Stimulated activated CD8-positive, alpha-beta memory T cell treated with anti-CD3 and anti-CD28 coated beads, Interleukin-4, amount 100 ng/mL, for 1 hour (primary cell): ENCODE results near the gene TP53I3.
"Not testable (repeated sequence)": the region's sequence is repeated elsewhere in the genome, so short reads cannot be mapped to it uniquely, and the experiment has no call there.

ENCODE experiments used
- DNase-seq, 2 donors: peaks; one replicate each; pipeline ENCODE4 v3.0.0-alpha.2; 2020; ENCODE audit warnings: low read depth in 2 of 2, low spot score in 1 of 2

Gene TP53I3

DNA sequence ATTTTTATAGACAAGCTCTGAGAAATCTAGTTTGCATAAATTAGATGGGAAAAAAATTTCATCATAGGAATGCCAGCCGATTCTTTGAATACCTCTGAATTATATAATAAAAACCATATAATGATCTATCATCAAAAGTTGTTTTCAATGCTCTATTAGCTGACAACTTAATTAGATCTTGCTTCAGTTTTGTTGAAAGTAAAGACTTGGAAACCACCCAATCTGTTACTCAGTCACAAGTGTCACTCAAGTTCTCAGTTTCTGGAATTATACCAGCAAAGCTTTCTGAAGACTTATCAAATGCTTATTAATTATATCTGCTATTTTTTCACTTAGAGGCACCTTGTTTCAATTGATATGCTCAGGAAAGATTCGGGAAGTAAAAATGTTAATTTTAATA is 17.4 kb upstream of the TP53I3 start:
- no peak for DNase-seq

DNA sequence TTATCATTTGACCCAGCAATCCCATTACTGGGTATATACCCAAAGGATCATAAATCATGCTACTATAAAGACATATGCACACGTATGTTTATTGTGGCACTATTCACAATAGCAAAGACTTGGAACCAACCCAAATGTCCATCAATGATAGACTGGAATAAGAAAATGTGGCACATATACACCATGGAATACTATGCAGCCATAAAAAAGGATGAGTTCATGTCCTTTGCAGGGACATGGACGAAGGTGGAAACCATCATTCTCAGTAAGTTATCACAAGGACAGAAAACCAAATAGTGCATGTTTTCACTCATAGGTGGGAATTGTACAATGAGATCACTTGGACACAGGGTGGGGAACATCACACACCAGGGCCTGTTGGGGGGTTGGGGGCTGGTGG is 16.1 kb upstream of the TP53I3 start:
- not testable (repeated sequence) for DNase-seq

DNA sequence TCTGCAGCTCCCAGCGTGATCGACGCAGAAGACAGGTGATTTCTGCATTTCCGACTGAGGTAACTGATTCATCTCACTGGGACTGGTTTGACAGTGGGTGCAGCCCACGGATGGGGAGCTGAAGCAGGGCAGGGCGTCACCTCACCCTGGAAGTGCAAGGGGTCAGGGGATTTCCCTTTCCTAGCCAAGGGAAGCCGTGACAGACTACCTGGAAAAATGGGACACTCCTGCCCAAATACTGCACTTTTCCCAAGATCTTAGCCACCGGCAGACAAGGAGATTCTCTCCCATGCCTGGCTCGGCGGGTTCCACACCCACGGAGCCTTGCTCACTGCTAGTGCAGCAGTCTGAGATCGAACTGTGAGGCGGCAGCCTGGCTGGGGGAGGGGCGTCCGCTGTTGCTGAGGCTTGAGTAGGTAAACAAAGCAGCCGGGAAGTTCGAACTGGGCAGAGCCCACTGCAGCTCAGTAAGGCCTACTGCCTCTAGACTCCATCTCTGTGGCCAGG is 10.6 kb upstream of the TP53I3 start:
- not testable (repeated sequence) for DNase-seq

DNA sequence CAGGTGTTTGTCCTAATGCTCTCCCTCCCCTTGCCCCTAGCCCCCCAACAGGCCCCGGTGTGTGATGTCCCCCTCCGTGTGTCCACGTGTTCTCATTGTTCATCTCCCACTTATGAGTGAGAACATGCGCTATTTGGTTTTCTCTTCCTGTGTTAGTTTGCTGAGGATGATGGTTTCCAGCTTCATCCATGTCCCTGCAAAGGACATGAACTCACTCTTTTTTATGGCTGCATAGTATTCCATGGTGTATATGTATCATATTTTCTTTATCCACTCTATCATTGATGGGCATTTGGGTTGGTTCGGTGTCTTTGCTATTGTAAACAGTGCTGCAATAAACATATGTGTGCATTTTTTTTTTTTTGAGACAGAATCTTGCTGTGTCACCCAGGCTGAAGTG is 8.6 kb upstream of the TP53I3 start:
- DNase-seq, result not testable (repeated sequence)

DNA sequence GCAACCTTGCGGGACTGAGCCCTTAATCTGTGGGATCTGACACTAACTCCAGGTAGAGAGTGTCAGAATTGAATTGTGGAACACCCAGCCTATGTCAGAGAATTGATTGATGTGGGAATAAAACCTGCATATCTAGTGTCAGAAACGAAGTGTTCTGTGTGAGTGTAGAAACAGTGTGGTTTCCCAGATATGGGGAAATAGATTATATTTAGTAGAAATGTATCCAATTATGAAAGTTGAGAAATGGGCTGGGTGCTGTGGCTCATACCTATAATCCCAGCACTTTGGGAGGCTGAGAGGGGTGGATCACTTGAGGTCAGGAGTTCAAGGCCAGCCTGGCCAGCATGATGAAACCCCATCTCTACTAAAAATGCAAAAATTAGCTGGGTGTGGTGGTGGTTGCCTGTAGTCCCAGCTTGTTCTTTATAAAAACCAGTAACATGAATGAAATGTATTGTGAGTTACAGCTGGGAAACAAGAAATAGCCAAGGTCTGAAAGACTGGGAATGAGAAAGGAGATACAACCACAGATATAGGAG is 4.3 kb upstream of the TP53I3 start:
- DNase-seq, result no peak

DNA sequence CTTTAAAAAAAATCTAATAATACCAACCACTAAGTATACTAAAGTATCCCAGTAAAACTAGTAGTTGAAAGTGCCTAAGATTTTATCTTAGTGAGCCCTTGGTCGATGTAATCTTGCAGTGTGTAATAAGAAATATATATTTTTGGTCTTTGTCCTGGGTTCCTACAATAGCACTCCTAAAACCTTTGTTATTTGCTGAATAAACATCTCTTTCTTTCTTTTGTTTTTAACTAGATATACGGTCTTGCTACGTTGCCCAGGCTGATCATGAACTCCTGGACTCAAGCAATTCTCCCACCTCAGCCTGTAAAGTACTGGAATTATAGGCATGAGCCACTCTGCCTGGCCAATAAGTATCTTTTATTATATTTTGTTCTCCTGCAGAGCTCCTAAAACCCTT is 2.4 kb upstream of the TP53I3 start:
- no peak for DNase-seq

DNA sequence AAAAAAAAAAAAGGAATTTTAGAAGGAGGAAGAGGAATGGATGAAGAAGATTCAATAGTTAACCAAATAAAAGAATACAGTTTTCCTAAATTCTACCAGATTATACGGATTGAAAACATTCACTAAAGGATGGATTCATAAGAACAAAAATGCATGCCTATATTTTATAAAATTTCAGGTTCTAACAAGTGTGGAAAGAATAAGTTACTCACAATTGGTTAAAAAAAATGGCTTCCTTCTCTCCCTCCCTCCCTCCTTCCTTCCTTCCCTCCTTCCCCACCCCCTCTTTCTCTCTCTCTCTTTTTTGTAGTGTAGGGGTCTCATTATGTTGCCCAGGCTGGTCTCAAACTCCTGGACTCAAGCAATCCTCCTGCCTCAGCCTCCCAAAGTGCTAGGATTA is 1.6 kb upstream of the TP53I3 start:
- no peak for DNase-seq

DNA sequence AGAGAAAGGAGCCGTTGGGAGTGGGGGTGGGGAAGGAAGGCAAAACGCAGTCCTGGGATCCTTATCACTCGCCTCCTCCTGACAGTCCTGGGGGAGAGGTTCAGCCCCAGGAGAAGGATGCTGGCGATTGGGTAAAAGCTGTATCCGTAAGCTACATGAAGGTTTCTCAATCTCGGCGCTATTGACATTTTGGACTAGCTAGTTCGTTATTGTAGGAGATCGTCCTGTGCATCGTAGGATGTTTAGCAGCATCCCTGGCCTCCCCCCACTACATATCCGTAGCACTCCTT is 511 bp upstream of the TP53I3 start:
- DNase-seq, result no peak

DNA sequence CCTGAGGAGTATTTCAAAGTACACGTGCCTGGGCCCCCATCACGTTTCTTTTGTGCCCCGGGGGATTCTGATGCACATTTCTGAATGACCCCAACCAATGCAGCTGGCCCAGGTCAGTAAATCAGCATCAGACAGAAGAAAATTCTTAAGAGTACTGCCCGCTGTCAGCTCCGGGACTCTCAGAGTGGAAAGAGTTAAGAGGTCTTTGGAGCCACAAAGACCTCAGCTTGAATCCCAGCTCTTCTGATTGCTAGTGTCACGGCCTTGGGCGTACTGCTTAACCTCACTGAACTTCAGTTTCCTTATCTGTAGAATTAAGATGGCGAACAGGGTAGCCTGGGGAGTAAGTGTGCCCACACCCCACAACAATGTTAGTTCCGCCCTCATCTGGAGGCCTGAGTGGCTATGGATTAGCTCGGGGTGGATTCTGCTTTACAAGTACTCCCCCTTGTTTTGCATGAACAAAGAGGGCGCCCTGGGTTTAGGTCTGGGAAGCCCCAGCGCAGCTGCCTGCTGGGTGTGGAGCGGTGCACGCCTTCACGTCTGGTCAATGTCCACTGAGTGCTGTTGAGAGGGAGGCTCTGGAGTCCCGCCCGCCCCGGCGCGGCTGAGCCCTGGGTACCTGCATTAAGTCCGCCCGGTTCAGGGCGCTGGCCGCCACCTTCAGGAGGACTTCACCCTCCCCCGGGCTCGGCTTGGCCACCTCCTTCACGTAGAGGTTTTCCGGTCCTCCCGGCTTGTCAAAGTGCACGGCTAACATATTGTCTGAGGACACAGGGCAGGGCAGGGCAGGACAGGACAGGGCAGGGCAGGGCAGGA is 858 bp downstream of the TP53I3 start:
- no peak for DNase-seq

DNA sequence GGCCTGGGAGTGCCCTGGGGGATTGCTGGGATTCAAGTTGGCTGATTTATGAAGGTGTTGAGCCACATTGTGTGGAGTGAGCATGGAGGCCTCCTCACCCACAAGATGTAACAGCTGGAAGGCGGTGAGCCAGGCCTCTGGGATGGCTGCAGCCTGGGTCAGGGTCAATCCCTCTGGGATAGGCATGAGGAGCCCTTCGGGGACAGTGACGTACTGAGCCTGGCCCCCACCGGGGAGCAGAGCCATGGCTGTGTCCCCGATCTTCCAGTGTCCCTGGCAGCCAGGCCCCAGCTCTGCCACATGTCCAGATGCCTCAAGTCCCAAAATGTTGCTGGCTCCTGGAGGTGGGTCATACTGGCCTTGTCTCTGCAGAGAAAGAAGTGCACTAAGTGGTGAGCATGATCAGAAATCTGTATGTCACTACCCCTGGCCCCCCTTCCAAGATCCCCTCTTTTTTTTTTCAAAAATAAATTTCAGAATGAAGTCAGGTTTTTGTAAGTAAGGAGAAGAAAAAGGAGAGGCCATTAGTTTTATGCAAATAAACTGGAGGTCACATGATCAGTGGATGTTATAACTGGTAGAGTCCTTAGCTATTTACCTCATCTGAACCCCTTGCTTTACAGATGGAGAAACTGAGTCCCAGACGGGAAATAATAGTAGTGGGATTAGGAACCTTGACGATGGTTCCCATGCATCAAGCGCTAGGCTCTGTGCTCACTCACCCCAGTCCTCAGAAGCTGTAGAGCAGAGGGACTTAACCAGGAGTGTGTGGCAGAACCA is 1.7 kb downstream of the TP53I3 start:
- DNase-seq, result no peak

DNA sequence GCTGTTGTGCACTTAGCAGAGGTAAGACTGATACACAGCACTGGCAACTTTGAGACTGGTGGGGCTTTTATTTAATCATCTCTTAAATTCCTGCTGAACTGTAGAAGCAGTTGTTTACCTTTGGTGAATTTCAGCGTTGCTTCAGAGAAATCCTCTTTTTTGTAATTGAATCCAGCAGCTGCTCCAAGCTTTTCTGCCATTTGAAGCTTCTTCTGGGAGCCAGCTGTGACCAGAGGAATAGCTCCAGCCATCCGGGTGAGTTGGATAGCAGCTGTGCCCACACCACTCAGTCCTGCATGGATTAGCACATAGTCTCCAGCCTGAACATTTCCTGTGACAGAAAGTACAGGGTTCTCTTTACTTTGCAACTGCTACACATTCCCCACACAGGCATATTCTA is 3.9 kb downstream of the TP53I3 start:
- no peak for DNase-seq

DNA sequence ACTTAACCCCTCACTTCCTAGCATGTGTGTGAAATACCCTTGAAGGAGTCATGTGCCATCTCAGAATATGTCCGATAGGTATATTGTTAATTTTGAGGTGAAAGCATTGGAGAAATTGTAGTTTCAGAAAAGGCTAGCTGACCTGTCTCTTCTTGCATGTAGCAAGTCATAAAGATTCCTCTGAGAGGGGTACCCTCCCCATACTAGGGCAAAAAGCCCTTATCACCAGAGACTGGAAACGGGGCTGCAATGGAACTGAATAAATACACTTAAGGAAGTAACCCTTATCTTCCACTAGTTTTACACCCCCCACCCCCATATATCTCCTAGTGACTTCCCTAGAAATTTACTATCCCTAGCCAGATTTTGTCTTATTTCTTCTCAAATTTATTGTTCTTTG is 6.8 kb downstream of the TP53I3 start:
- DNase-seq, result no peak

DNA sequence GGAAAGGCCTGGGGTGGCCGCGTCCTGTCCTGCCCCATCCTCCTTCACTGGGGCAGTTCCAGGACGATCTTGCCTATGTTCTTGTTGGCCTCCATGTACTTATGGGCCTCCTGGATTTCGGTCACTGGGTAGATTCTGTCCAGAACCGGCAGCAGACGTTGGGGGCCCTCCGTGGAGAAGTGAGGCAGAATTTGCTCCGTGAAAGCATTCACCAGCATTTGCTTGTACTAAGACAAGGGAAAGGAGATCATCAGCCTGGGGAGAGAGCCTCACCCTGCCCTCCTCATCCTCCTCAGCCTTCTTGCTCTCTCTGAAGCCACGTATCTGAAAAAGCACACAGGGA is 7.1 kb downstream of the TP53I3 start:
- DNase-seq, result no peak

DNA sequence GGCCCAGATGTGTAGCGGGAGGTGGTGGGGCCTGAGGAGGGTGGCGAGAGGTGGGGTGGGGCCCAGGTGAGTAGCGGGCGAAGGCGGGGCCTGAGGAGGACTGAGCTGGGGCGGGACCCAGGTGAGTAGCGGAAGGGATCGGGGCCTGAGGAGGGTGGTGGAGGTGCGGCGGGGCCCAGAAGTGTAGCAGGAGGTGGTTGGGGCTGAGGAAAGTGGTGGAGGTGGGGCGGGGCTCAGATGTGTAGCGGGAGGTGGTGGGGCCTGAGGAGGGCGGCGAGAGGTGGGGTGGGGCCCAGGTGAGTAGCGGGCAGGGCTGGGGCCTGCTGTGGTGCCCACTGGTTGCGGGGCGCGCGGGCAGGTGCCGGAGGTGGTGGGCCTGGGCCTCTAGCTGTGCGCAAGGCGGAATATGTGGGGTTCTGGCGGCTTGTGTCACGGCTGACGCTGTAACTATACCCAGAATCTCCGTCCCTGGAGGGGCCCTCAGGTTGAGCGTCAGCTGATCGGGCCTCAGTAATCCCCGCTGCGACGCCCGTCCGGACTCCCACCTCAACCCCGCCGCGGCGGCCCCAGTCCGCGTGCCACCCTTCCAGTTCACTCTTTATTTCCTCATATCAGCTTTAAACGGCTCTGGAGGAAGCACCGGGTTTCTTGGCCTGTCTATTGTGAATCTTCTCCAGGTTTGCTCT is 7.6 kb downstream of the TP53I3 start:
- no peak for DNase-seq

DNA sequence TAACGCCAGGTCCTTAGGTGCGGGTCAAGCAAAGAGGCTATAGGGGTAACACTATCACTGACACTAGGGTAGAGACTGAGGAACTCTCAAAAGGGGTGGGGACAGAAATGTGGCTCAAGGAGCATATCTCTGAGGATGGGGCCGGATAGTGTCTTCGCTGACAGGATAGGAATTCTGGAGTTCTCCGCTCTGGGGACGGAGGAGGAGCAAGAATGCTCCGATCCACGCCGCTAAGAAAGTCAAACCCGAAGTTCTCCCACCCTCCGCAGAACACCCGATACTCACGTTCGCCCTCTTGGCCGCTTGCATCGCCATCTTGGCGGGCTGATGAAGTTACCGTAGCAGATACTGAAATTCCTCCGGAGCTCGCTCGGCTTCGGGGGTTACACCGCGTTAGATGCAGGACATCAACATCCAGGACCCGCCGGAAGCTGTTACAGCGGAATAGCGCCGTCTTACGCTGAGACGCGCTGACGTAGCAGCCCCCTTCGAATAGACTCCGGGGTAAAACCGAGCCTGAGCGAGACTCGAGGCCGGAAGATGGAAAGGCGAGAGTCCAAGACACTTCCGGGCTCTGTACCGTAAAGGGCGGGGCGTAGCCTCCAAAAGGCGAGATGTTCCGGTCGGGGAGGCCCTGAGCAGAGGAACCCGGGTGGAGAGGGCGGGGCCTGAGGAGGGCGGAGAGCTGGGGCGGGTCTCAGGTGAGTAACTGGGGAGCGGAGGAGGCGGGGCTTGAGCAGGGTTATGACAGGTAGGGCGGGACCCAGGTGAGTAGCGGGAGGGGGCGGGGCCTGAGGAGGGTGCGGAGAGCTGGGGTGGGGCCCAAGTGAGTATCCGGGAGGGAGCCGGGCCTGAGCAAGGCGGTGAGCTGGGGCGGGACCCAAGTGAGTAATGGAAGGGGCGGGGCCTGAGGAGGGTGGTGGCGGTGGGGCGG is 8.5 kb downstream of the TP53I3 start, which contains the start of gene SF3B6:
Gene SF3B6, minus strand, starts transcription at position 412 of the 934 bp plus-strand sequence. Its CDS starts 97 bp downstream, at position 315.
- DNase-seq, result peak; percentile 97 to 99

DNA sequence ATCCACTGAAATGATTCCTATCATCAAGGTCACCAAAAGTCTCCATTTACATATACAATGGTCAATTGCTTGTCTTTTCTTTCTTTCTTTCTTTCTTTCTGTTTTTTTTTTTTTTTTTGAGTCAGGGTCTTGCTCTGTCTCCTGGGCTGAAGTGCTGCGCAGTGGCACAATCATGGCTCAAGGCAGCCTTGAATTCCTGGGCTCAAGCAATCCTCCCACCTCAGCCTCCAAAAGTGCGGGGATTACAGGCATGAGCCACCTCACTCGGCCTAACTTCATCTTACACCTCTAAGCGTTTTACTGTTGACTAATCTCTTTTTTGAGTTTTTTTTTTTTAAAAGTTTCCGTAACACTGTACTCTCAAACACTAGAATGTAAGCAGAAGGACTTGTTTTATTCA is 9.4 kb downstream of the TP53I3 start:
- DNase-seq, result no peak

DNA sequence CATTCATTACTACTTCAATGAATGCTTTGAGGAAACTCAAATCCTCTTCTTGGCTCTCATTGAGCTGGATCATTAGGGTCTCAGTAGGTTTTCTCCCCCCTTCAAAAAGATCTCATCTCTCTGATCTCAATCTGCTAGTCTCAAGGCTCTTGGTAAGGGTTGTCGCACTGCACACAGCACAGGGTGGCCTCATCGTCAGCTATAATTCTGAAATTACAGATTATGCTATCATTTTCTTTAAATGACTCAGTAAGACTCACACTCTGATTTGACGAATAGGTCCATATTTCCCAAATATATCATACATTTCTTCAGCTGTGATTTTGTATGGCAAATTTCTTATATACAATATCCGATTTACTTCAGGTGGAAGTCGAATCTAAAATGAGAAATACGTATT is 10.8 kb downstream of the TP53I3 start:
- DNase-seq, result no peak

DNA sequence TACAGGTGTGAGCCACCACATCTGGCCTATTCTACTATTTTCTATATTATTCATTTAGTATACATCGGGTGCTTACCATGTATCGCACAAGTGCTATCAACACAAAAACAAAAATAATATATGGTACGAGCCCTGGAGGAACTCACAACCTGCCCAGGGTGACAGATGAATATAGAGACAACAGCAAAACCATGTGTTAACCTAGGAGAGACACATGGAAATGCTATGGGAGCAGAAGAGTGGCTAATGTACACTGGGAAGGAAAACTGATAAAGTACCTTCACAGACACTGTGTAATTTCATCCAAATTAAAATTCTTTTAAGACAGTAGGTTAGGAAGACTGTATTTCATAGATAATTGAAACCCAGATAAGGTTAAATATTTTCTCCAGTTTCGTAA is 12.4 kb downstream of the TP53I3 start:
- DNase-seq, result no peak

DNA sequence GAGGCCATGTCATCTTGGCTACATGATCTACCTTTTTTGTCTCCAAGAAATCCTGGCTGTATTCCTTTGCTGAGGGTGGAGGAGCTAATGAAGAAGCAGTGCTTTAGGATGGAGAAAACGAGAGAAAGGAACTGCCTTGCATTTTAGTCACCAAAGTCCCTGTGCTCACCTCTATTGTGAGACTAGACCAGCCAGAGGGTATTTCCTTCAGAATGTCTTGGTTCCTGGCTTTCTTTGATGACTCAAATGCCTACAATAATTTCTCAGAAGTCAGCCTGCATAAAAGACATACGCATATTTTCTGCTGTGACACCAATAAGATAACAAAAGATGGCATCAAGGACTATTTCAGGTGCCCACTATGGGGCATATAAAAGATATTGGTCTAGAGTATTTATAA is 19.3 kb downstream of the TP53I3 start:
- no peak for DNase-seq

DNA sequence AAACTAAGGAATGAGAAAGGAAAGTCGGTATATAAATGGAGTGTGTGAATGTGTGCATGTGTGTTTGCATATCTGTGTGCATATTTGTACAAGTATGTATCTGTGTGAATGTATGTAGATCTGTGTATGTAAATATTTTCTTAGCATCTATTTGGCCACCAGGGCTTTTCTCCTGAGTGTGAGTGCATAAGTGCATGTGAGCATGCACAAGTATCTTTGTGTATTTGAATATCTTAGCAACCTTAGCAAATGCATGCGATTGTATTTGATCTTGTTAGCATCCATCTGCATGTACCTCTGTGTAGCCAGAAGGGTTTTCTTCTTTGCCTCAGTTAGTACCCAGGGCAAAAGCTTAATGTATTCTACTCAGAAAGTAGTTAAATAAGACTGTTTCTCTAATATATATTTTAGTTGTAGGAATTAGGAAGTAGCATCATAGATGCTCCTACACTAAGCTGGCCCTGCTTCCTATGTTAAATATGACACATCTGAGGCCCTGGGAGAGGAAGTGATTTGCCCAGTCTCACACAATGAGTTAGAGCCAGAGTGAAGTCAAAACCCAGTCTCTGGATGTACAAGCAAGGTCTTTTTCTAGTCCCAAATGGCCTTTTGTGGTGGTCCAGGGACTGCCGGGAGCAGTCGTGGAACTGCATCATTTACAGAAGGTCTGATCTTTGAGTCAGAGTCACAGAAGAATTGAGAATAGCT is 25.9 kb downstream of the TP53I3 start:
- DNase-seq, result no peak
